HG02938 (cell line): ENCODE results near the gene ZDHHC18.

ENCODE experiments used
- ATAC-seq: cut with Tn5 transposase; IDR thresholded peaks from one replicate; pipeline ENCODE4 v1.9.1; 2021; ENCODE audit warnings: mild to moderate bottlenecking, moderate library complexity; ENCODE audit not compliant: unreplicated experiment

The ZDHHC18 gene

GRCh38 chr1:26889551-26890466, 63.3 kb downstream of the ZDHHC18 start, which contains the start of gene GPN2:
GPN2 (minus strand) TSS chr1:26890283; CDS start chr1:26890096, 187 bp downstream.
- peak; percentile 89 for ATAC-seq

- peak; percentile 24 for ATAC-seq
Observed at GRCh38 chr1:26890467-26890796, 63.9 kb downstream of the ZDHHC18 start.

- ATAC-seq: no peak
Observed at GRCh38 chr1:26894263-26894662, 67.8 kb downstream of the ZDHHC18 start.

GRCh38 chr1:26897351-26897750, 70.9 kb downstream of the ZDHHC18 start:
- ATAC-seq: no peak

- ATAC-seq: peak; percentile 79
Observed at GRCh38 chr1:26900001-26900814, 73.7 kb downstream of the ZDHHC18 start, which contains the start of gene GPATCH3. GPATCH3 (minus strand) TSS chr1:26900467; CDS start chr1:26900442, 25 bp downstream.

- no peak for ATAC-seq
Observed at GRCh38 chr1:26900815-26901511, 74.5 kb downstream of the ZDHHC18 start.
